ENCODE data around the gene HEXIM1.

The HEXIM1 gene

GRCh38 chr17:45129940-45130680 lies 18.2 kb upstream of the HEXIM1 start:
- DNase-seq: no peak

GRCh38 chr17:45130681-45131615 lies 17.3 kb upstream of the HEXIM1 start:
- no peak for DNase-seq

- DNase-seq: peak; percentile 31 to 32
Observed at GRCh38 chr17:45131616-45132319, 16.5 kb upstream of the HEXIM1 start.

- DNase-seq: no peak
Observed at GRCh38 chr17:45132320-45132571, 16.0 kb upstream of the HEXIM1 start, which contains the start of gene PLCD3. TSS of gene PLCD3 (minus strand) at chr17:45132515. CDS start at chr17:45132410, 105 bp downstream.

- DNase-seq: peak; percentile 59 to 60
Observed at GRCh38 chr17:45132572-45133463, 15.5 kb upstream of the HEXIM1 start.

GRCh38 chr17:45135192-45135977 lies 12.9 kb upstream of the HEXIM1 start, which contains the start of gene ACBD4:
TSS of gene ACBD4 (plus strand) at chr17:45135687. CDS start at chr17:45136145, 458 bp downstream.
- DNase-seq: peak; percentile 94 to 95

GRCh38 chr17:45135978-45136791 lies 12.1 kb upstream of the HEXIM1 start:
- no peak for DNase-seq

- DNase-seq: no peak
Observed at GRCh38 chr17:45136846-45137560, 11.3 kb upstream of the HEXIM1 start.

GRCh38 chr17:45137561-45138305 lies 10.5 kb upstream of the HEXIM1 start:
- no peak for DNase-seq

- DNase-seq: no peak
Observed at GRCh38 chr17:45138911-45139532, 9.3 kb upstream of the HEXIM1 start.

GRCh38 chr17:45139533-45139920 lies 8.7 kb upstream of the HEXIM1 start:
- DNase-seq: no peak

GRCh38 chr17:45143094-45143670 lies 5.1 kb upstream of the HEXIM1 start:
- no peak for DNase-seq

GRCh38 chr17:45143767-45144198 lies 4.5 kb upstream of the HEXIM1 start:
- DNase-seq: peak in 1 of 2 experiments; percentile 15

GRCh38 chr17:45144199-45145034 lies 3.9 kb upstream of the HEXIM1 start:
- no peak for DNase-seq

- DNase-seq: no peak
Observed at GRCh38 chr17:45145035-45145389, 3.3 kb upstream of the HEXIM1 start.

- DNase-seq: no peak
Observed at GRCh38 chr17:45146166-45146565, 2.1 kb upstream of the HEXIM1 start.

- DNase-seq: no peak
Observed at GRCh38 chr17:45146592-45146889, 1.7 kb upstream of the HEXIM1 start.
